MM.1S (cell line): ENCODE measurements around the gene EPHB1.

Experiments used
- DNase-seq: peaks from one replicate; pipeline ENCODE4 v3.0.0-alpha.2; 2015
- H2AFZ ChIP-seq: fragments of 300-600 bp; sonication (generic); 2 replicates; pipeline ENCODE4 v1.6.0; 2016; ENCODE audit warnings: antibody characterized with exemption, low read length
- H3F3A ChIP-seq: fragments of 300-600 bp; sonication (generic); 2 replicates; pipeline ENCODE4 v1.6.1; 2016; ENCODE audit warnings: mild to moderate bottlenecking, antibody characterized with exemption, low read length, moderate library complexity, mixed read lengths; ENCODE audit not compliant: insufficient read depth
- H3K27ac ChIP-seq: fragments of 300-600 bp; sonication (generic); 2 replicates; pipeline ENCODE4 v1.5.1; 2016; ENCODE audit warnings: mild to moderate bottlenecking, low read length
- H3K27me3 ChIP-seq: fragments of 300-600 bp; sonication (generic); replicated peaks from 2 replicates; pipeline ENCODE4 v1.6.0; 2016; ENCODE audit warnings: low read length; ENCODE audit not compliant: insufficient read depth
- H3K36me3 ChIP-seq: fragments of 300-600 bp; sonication (generic); replicated peaks from 2 replicates; pipeline ENCODE4 v1.6.1; 2016; ENCODE audit warnings: mild to moderate bottlenecking, low read length, mixed read lengths; ENCODE audit not compliant: insufficient read depth
- H3K4me1 ChIP-seq: fragments of 300-600 bp; sonication (generic); 2 replicates; pipeline ENCODE4 v1.6.1; 2016; ENCODE audit warnings: low read length, mixed read lengths
- H3K4me2 ChIP-seq: fragments of 300-600 bp; sonication (generic); 2 replicates; pipeline ENCODE4 v1.6.0; 2016; ENCODE audit warnings: low read depth, low read length
- H3K4me3 ChIP-seq: fragments of 300-600 bp; sonication (generic); 2 replicates; pipeline ENCODE4 v1.5.1; 2016; ENCODE audit warnings: low read length, mixed read lengths
- H3K79me2 ChIP-seq: fragments of 300-600 bp; sonication (generic); 2 replicates; pipeline ENCODE4 v1.6.1; 2016; ENCODE audit warnings: mixed run types, low read length, mixed read lengths
- H3K9ac ChIP-seq: fragments of 300-600 bp; sonication (generic); 2 replicates; pipeline ENCODE4 v1.6.1; 2016; ENCODE audit warnings: low read length, mixed read lengths
- H3K9me2 ChIP-seq: fragments of 300-600 bp; sonication (generic); replicated peaks from 2 replicates; pipeline ENCODE4 v1.6.1; 2016; ENCODE audit warnings: mild to moderate bottlenecking, low read length, mixed read lengths; ENCODE audit not compliant: insufficient read depth
- H3K9me3 ChIP-seq: fragments of 300-600 bp; sonication (generic); replicated peaks from 2 replicates; pipeline ENCODE4 v1.6.1; 2016; ENCODE audit warnings: mild to moderate bottlenecking, low read length, mixed read lengths; ENCODE audit not compliant: insufficient read depth
- H4K20me1 ChIP-seq: fragments of 300-600 bp; sonication (generic); 2 replicates; pipeline ENCODE4 v1.6.1; 2016; ENCODE audit warnings: mild to moderate bottlenecking, low read length, moderate library complexity, mixed read lengths; ENCODE audit not compliant: insufficient read depth
- CTCF ChIP-seq: fragments of 300-600 bp; sonication (generic); IDR thresholded peaks from 2 replicates; pipeline ENCODE4 v1.5.1; 2016; ENCODE audit warnings: antibody characterized with exemption, low read length, mixed read lengths
- EZH2 ChIP-seq: fragments of 300-600 bp; sonication (generic); optimal IDR thresholded peaks from 2 replicates; pipeline ENCODE3; 2017; ENCODE audit warnings: low read depth, mild to moderate bottlenecking, antibody characterized with exemption, low read length, mixed read lengths
- EZH2phosphoT487 ChIP-seq: fragments of 300-600 bp; sonication (generic); IDR thresholded peaks from 2 replicates; pipeline ENCODE4 v1.6.1; 2018; ENCODE audit warnings: antibody characterized with exemption, low read length

The EPHB1 gene

DNA sequence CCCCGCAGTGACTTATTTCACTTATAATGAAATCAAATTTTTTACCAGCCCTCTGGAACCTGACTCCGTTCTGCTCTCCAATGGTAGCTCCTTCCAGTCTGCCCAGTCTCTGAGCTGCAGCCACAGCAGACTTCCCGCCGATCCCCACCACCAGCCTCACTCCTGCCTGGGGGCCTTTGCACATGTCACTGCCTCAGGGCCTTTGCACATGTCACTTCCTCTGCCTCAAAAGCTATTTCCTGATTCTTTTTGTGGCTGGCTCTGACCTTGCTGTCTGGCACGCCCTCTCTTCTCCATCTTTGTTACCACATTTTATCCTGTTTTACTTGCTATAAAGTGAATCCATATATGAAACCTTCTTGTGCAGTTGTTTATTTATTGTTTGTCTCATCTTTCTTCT lies 277.4 kb downstream of the EPHB1 start:
- DNase-seq = no peak

GRCh38 chr3:135075157-135075556 lies 280.1 kb downstream of the EPHB1 start:
- H3K4me2 ChIP-seq = no peak overlapping the region
- H3K27ac ChIP-seq = no peak overlapping the region
- no peaks in the 10 kb centered on the region for H3K36me3 ChIP-seq
- no peaks in the 10 kb centered on the region for H3K4me1 ChIP-seq
- DNase-seq = no peak
- no peaks in the 10 kb centered on the region for H3K79me2 ChIP-seq
- no peaks in the 10 kb centered on the region for H3F3A ChIP-seq
- no peak overlapping the region for H3K9ac ChIP-seq
- no peaks in the 10 kb centered on the region for H3K9me3 ChIP-seq
- H4K20me1 ChIP-seq = no peaks in the 10 kb centered on the region
- no peaks in the 10 kb centered on the region for H3K27me3 ChIP-seq
- H3K4me3 ChIP-seq = no peak overlapping the region
- no peak overlapping the region for H2AFZ ChIP-seq
- TF ChIP-seq EZH2phosphoT487 (no peak), CTCF (no peak), EZH2 (no peak)
- H3K9me2 ChIP-seq = no peaks in the 10 kb centered on the region

More for the DNA sequence above, 277.4 kb downstream of the EPHB1 start:
- no peaks in the 10 kb centered on the region for H3K27me3 ChIP-seq
- H3F3A ChIP-seq = no peaks in the 10 kb centered on the region
- no peaks in the 10 kb centered on the region for H4K20me1 ChIP-seq
- H3K9me3 ChIP-seq = no peaks in the 10 kb centered on the region
- no peak overlapping the region for H3K4me3 ChIP-seq
- no peaks in the 10 kb centered on the region for H3K9me2 ChIP-seq
- no peaks in the 10 kb centered on the region for H3K79me2 ChIP-seq
- TF ChIP-seq CTCF (no peak), EZH2 (no peak), EZH2phosphoT487 (no peak)
- H3K36me3 ChIP-seq = no peaks in the 10 kb centered on the region
- no peak overlapping the region for H3K4me2 ChIP-seq
- no peaks in the 10 kb centered on the region for H3K4me1 ChIP-seq
- H3K9ac ChIP-seq = no peak overlapping the region
- no peak overlapping the region for H3K27ac ChIP-seq
- no peak overlapping the region for H2AFZ ChIP-seq

- no peak for DNase-seq
- TF ChIP-seq CTCF = no peak
- no peak for TF ChIP-seq EZH2phosphoT487
- no peak for TF ChIP-seq EZH2
- H3K27ac ChIP-seq = no peak overlapping the region
- no peaks in the 10 kb centered on the region for H3F3A ChIP-seq
- no peaks in the 10 kb centered on the region for H4K20me1 ChIP-seq
- H3K79me2 ChIP-seq = no peaks in the 10 kb centered on the region
- H3K9ac ChIP-seq = no peak overlapping the region
- H3K4me1 ChIP-seq = no peaks in the 10 kb centered on the region
- no peaks in the 10 kb centered on the region for H3K36me3 ChIP-seq
- no peak overlapping the region for H3K4me3 ChIP-seq
- H3K4me2 ChIP-seq = no peak overlapping the region
- no peaks in the 10 kb centered on the region for H3K27me3 ChIP-seq
- H3K9me2 ChIP-seq = no peaks in the 10 kb centered on the region
- no peak overlapping the region for H2AFZ ChIP-seq
- no peaks in the 10 kb centered on the region for H3K9me3 ChIP-seq
Observed at GRCh38 chr3:135076341-135076740, 281.3 kb downstream of the EPHB1 start.
